ENCODE results near the gene TRNP1. TPM values are rescaled to one million over a fixed set of nuclear protein-coding genes. Genes with fewer than 3 reads are reported as not detected.

TRNP1 gene
- total RNA-seq, 1 donor from 2014 or later = 13.0 TPM

DNA sequence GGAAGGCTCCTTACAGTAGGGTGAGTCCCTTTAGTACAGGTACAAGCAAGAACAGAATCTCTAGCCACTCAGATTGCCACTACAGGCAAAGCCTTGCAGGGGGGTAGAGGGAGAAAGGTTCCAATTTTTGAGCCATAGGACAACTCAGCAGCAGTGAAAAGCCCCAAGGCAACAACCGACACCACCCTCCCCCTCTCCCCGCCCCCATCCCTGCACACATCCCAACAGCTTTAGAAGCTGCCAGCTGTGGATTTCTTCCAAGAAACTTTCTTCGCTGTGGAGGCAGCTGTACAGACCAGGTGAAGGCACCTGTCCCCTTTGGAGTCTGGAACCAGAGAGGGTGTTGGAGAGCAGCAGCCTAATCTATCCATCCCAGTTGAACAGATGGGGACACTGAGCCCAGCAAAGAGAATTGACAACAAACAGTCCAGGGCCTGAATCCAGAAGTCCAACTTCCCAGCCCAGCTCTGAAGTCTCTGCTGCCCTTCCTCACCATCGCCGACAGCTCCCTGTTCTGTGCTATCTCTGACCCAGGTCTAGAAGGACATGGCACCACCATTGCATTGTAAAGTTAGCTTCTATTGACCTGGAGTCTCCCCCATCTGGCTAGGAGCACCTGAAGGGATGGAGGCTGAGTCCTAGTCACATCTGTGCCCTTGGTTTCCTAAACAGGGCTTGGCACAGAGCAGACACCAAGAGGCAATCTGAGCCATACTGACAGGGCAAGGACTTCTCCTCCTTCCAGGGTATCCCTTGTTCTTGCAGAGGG is 16.9 kb downstream of the TRNP1 start:
- TF ChIP-seq POLR2A (IDR thresholded peaks at IDR 0.05) (no peak), POLR2AphosphoS5 (IDR thresholded peaks at IDR 0.05; ENCODE audit: insufficient read depth in 1 of 2, low read depth in 1 of 2) (no peak)
- TF ChIP-seq, protein P1, sequence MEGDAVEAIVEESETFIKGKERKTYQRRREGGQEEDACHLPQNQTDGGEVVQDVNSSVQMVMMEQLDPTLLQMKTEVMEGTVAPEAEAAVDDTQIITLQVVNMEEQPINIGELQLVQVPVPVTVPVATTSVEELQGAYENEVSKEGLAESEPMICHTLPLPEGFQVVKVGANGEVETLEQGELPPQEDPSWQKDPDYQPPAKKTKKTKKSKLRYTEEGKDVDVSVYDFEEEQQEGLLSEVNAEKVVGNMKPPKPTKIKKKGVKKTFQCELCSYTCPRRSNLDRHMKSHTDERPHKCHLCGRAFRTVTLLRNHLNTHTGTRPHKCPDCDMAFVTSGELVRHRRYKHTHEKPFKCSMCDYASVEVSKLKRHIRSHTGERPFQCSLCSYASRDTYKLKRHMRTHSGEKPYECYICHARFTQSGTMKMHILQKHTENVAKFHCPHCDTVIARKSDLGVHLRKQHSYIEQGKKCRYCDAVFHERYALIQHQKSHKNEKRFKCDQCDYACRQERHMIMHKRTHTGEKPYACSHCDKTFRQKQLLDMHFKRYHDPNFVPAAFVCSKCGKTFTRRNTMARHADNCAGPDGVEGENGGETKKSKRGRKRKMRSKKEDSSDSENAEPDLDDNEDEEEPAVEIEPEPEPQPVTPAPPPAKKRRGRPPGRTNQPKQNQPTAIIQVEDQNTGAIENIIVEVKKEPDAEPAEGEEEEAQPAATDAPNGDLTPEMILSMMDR (IDR thresholded peaks at IDR 0.05) = no peak
- no peaks in the 10 kb centered on the region for H3K27me3 ChIP-seq
- intact Hi-C loops (cut with DNase I) = no loop called here
- DNase-seq (ENCODE audit: extremely low spot score in 2 of 2) = no peak
- H3K27ac ChIP-seq = peak overlapping the region; percentile 87
- H3K4me1 ChIP-seq = peaks cover 46% of the 10 kb centered on the region
- peak overlapping the region; percentile 57 to 74 for H3K4me3 ChIP-seq
- no peaks in the 10 kb centered on the region for H3K9me3 ChIP-seq
- H3K36me3 ChIP-seq = peaks cover 0 to 13% of the 10 kb centered on the region in 2 donors

DNA sequence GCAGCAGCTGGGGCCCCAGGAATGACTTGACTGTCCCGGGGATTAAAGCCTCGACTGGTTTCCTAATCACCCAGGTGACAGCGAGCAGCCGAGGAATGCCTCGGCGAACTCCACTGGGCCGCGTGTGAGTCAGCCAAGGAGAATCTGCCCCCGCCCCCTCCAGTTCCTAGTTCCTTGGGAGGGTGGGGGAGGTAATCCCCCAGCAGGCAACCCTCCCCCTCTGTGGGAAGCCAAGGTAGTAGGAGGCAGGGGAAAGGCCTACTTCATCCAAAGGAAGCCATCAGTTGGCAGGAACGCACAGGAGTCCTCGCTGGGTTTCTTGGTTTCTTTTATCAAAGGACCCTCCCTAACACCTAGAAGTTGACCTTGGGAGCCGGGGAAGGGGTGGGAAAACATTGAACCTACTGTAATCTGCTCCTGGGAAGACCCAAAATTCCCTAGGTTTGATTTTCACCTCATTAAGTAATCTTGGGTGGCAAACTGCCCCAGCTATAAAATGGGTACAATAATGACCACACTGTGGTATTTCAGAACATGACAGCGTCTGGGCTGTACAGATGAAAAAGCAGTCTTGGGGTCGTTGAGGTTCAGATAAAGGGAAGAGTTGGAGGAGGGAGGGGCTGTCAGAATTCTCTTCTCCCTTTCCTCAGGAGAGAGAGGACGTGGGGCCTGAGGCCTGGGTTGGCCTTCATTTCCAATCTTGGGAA is 17.7 kb downstream of the TRNP1 start:
- H3K4me1 ChIP-seq = peaks cover 38% of the 10 kb centered on the region
- H3K9me3 ChIP-seq = no peaks in the 10 kb centered on the region
- peak overlapping the region; percentile 57 to 74 for H3K4me3 ChIP-seq
- DNase-seq (ENCODE audit: extremely low spot score in 2 of 2) = no peak
- TF ChIP-seq, protein P1 (IDR thresholded peaks at IDR 0.05) = no peak
- TF ChIP-seq POLR2A (IDR thresholded peaks at IDR 0.05) = no peak
- TF ChIP-seq POLR2AphosphoS5 (IDR thresholded peaks at IDR 0.05; ENCODE audit: insufficient read depth in 1 of 2, low read depth in 1 of 2) = peak; percentile 70 to 77
- H3K27ac ChIP-seq = peak overlapping the region; percentile 87
- peaks cover 0 to 5% of the 10 kb centered on the region in 2 donors for H3K36me3 ChIP-seq
- intact Hi-C loops (cut with DNase I) = no loop called here
- H3K27me3 ChIP-seq = no peaks in the 10 kb centered on the region

DNA sequence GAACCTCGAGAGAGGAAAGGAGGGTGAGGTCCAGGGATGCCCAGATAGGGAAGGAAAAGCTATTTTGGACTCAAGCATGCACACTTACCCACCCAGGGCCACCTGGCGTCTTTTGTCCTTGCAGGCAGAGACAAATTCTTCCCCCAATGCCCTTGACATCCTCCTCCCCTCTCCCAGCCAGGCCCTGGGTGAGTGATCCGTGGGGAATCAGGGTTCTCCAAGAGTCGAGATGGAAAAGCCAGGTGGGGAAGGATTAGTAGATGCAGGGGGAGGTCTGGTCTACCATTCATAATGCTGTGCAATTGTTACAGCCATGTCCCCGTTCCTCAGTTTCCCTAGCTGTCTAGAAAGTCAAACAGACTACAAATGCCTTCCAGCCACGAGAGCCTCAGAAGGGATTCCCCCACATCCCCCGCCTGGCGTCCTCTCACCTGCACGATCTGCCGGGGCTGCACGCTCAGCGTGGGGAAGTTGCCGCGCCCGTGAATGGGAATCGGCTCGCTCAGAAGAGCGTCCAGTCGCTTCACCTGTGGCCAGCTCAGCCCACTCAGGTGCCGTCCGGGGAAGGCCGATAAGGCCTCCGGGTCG is 18.6 kb downstream of the TRNP1 start:
- no peak for DNase-seq (ENCODE audit: extremely low spot score in 2 of 2)
- Histone ChIP-seq H3K4me3 (peak overlapping the region; percentile 57 to 74), H3K27me3 (no peaks in the 10 kb centered on the region), H3K27ac (peak overlapping the region; percentile 87), H3K4me1 (peaks cover 36% of the 10 kb centered on the region), H3K9me3 (no peaks in the 10 kb centered on the region), H3K36me3 (no peaks in the 10 kb centered on the region)
- intact Hi-C loops (cut with DNase I) = no loop called here
- TF ChIP-seq POLR2A (IDR thresholded peaks at IDR 0.05) (no peak), POLR2AphosphoS5 (IDR thresholded peaks at IDR 0.05; ENCODE audit: insufficient read depth in 1 of 2, low read depth in 1 of 2) (no peak)
- TF ChIP-seq, protein P1 (IDR thresholded peaks at IDR 0.05) = no peak

DNA sequence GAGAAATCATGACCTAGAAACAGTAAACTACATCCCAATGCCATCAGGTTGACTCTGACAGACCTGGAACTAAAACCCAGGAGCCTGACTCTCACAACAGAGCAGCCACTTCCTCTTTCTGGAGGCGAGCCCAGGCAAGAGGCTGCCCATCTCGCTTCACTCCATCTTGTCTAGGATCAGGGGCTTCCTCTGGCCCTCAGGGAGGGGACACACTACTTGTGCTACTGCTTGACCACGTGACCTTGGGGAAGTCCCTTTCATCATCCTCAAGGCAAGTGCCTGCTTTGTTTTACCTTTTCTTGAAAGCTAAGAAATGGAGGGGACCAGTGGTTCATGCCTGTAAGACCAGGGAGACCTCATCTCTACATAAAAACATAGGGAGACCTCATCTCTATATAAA is 21.8 kb downstream of the TRNP1 start:
- Histone ChIP-seq H3K36me3 (no peaks in the 10 kb centered on the region), H3K27ac (no peak overlapping the region), H3K4me1 (peaks cover 11% of the 10 kb centered on the region), H3K4me3 (no peak overlapping the region), H3K27me3 (no peaks in the 10 kb centered on the region), H3K9me3 (no peaks in the 10 kb centered on the region)
- TF ChIP-seq, protein P1 (IDR thresholded peaks at IDR 0.05) = no peak
- no peak for TF ChIP-seq POLR2A (IDR thresholded peaks at IDR 0.05)
- TF ChIP-seq POLR2AphosphoS5 (IDR thresholded peaks at IDR 0.05; ENCODE audit: insufficient read depth in 1 of 2, low read depth in 1 of 2) = no peak
- intact Hi-C loops (cut with DNase I) = no loop called here
- no peak for DNase-seq (ENCODE audit: extremely low spot score in 2 of 2)
